ENCODE data around the gene LRBA. TPM values are rescaled to one million over a fixed set of nuclear protein-coding genes. Genes with fewer than 3 reads are reported as not detected.

Gene LRBA
- total RNA-seq, 1 donor from 2014 or later: 66.2 TPM

GRCh38 chr4:150243932-150244331, 771.2 kb downstream of the LRBA start:
- Mint-ChIP-seq H3K4me1 (peaks cover 36% of the 10 kb centered on the region), H3K27me3 (ENCODE audit: low read depth) (no peaks in the 10 kb centered on the region), H3K36me3 (peaks cover 33% of the 10 kb centered on the region), H3K27ac (peak overlapping the region; percentile 64), H3K9me3 (no peaks in the 10 kb centered on the region), H3K4me3 (no peak overlapping the region)
- TF ChIP-seq, protein P1, sequence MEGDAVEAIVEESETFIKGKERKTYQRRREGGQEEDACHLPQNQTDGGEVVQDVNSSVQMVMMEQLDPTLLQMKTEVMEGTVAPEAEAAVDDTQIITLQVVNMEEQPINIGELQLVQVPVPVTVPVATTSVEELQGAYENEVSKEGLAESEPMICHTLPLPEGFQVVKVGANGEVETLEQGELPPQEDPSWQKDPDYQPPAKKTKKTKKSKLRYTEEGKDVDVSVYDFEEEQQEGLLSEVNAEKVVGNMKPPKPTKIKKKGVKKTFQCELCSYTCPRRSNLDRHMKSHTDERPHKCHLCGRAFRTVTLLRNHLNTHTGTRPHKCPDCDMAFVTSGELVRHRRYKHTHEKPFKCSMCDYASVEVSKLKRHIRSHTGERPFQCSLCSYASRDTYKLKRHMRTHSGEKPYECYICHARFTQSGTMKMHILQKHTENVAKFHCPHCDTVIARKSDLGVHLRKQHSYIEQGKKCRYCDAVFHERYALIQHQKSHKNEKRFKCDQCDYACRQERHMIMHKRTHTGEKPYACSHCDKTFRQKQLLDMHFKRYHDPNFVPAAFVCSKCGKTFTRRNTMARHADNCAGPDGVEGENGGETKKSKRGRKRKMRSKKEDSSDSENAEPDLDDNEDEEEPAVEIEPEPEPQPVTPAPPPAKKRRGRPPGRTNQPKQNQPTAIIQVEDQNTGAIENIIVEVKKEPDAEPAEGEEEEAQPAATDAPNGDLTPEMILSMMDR (IDR thresholded peaks at IDR 0.05; ENCODE audit: unreplicated experiment): no peak
- no peak for DNase-seq (ENCODE audit: low spot score in 2 of 2, unreplicated experiment in 2 of 2)

DNA sequence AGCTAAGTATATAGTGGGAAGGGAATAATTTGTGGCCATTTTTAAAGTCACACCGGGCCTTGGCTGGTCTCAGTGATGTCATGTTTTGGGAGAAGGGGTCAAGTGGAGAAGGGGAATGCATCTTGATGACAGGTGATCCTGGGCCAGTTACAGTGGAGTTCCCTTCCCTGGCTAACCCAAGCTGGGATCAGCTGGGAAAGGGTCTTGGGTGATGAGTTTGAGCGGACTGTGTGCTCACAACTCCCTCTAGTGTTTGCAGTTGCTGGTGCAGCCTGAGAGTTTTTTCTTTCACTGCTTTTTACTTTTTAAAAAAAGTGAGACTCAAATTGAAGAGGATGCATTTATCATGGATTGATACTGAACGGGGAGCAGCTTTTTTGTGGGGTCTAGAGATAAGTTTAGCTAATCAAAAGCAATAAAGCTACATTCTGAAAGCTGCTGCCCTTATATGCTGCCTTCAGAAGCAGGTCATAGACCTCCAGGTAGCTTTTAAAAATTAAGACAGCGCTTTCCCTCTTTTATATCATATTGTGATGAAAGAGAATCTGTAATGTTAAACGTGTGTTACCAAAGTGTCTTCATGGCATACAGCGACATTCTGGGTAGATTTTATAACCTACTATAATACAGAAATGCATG, 772.1 kb downstream of the LRBA start:
- H3K9me3 Mint-ChIP-seq: no peaks in the 10 kb centered on the region
- TF ChIP-seq, protein P1 (IDR thresholded peaks at IDR 0.05; ENCODE audit: unreplicated experiment): peak; percentile 90
- peak overlapping the region; percentile 47 for H3K27ac Mint-ChIP-seq
- H3K4me3 Mint-ChIP-seq: no peak overlapping the region
- DNase-seq (ENCODE audit: low spot score in 2 of 2, unreplicated experiment in 2 of 2): no peak
- H3K27me3 Mint-ChIP-seq (ENCODE audit: low read depth): no peaks in the 10 kb centered on the region
- peaks cover 45% of the 10 kb centered on the region for H3K4me1 Mint-ChIP-seq
- peaks cover 27% of the 10 kb centered on the region for H3K36me3 Mint-ChIP-seq

DNA sequence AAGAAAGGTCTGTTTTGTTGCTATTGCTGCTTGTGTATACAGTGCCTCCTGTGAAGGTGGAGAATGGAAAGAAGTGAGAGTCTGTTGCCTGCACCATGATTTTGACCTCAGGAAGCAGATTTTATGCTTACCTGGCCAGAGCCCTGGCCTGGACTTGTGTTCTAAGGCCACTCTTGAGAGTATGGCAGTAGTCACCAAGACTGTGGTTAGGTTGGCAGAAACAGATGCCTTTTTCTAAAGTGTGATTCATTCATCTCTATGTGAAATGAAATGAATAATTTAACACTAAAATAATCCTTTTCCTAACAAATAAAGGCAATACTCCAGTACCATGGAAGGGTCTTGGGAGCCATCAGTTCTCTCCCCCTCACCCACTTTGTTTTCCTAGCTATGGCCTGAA, 775.1 kb downstream of the LRBA start:
- Mint-ChIP-seq H3K4me3 (no peak overlapping the region), H3K27ac (peak overlapping the region; percentile 91), H3K4me1 (peaks cover 70% of the 10 kb centered on the region), H3K36me3 (peaks cover 14% of the 10 kb centered on the region), H3K27me3 (ENCODE audit: low read depth) (no peaks in the 10 kb centered on the region), H3K9me3 (no peaks in the 10 kb centered on the region)
- TF ChIP-seq, protein P1 (IDR thresholded peaks at IDR 0.05; ENCODE audit: unreplicated experiment): no peak
- DNase-seq (ENCODE audit: low spot score in 2 of 2, unreplicated experiment in 2 of 2): no peak

- no peak for DNase-seq (ENCODE audit: low spot score in 2 of 2, unreplicated experiment in 2 of 2)
- TF ChIP-seq, protein P1 (IDR thresholded peaks at IDR 0.05; ENCODE audit: unreplicated experiment): no peak
- Mint-ChIP-seq H3K27me3 (ENCODE audit: low read depth) (no peaks in the 10 kb centered on the region), H3K36me3 (peaks cover 21% of the 10 kb centered on the region), H3K4me3 (no peak overlapping the region), H3K4me1 (peaks cover 72% of the 10 kb centered on the region), H3K27ac (peak overlapping the region; percentile 91), H3K9me3 (no peaks in the 10 kb centered on the region)
Measured at GRCh38 chr4:150238591-150238990, 776.5 kb downstream of the LRBA start.

DNA sequence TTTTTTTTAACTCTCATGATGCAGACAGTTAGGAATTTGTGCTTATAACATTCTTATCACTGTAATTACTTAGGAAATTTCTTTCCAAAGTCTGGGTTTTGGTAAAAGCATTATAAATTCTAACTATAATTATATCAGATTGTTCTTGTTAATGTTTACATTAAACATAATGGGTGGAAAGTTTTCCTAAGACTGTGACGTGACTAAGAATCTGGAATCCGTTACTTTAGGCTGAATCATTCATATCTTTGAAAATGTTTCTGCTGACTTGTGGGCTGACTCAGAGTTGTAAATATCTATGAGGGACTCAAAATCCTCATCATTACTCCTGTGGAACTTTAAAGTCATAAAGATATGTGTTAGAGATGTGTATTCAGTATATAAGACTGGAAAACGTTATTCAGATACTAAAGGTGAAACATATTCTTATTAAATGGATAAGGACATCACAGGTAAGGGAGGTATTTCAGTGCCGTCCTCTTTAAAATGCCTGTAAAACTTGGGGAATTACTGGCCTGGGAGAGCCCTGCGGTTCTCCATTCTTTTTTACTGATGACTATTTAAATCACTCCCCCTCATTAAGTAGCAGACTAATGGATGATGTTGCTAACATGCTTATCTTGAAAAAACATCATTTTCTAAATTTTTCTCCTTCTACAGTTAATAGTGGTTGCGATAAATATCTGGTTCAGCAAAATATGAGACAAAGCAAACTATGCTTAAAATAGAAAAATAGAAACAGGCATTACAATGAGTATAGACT, 777.8 kb downstream of the LRBA start:
- DNase-seq (ENCODE audit: low spot score in 2 of 2, unreplicated experiment in 2 of 2): no peak
- TF ChIP-seq, protein P1 (IDR thresholded peaks at IDR 0.05; ENCODE audit: unreplicated experiment): no peak

More for the DNA sequence above, 777.8 kb downstream of the LRBA start:
- peaks cover 33% of the 10 kb centered on the region for H3K36me3 Mint-ChIP-seq
- peak overlapping the region; percentile 95 for H3K27ac Mint-ChIP-seq
- peaks cover 64% of the 10 kb centered on the region for H3K4me1 Mint-ChIP-seq
- no peak overlapping the region for H3K4me3 Mint-ChIP-seq
- H3K9me3 Mint-ChIP-seq: no peaks in the 10 kb centered on the region
- no peaks in the 10 kb centered on the region for H3K27me3 Mint-ChIP-seq (ENCODE audit: low read depth)
